ENCODE results near the gene DNAI2. TPM values are rescaled to one million over a fixed set of nuclear protein-coding genes. Genes with fewer than 3 reads are reported as not detected.

The DNAI2 gene
- total RNA-seq, 1 donor from 2014 or later, result not detected

GRCh38 chr17:74290340-74290739 is 16.3 kb downstream of the DNAI2 start:
- no peak for DNase-seq
- no peak for TF ChIP-seq CTCF (IDR thresholded peaks at IDR 0.05)
- no peaks in the 10 kb centered on the region for H3K36me3 ChIP-seq
- no peaks in the 10 kb centered on the region for H3K9me3 ChIP-seq
- no peak for ATAC-seq
- no peak overlapping the region for H3K4me3 ChIP-seq
- H3K4me1 ChIP-seq, result no peaks in the 10 kb centered on the region
- intact Hi-C loops (cut with DNase I), result no loop called here
- no peak overlapping the region for H3K27ac ChIP-seq
- no peaks in the 10 kb centered on the region for H3K27me3 ChIP-seq

- no peak overlapping the region for H3K27ac ChIP-seq
- no peaks in the 10 kb centered on the region for H3K9me3 ChIP-seq
- H3K27me3 ChIP-seq, result no peaks in the 10 kb centered on the region
- no peak overlapping the region for H3K4me3 ChIP-seq
- DNase-seq (no peak), ATAC-seq (no peak)
- no peak for TF ChIP-seq CTCF (IDR thresholded peaks at IDR 0.05)
- intact Hi-C loops (cut with DNase I), result no loop called here
- no peaks in the 10 kb centered on the region for H3K4me1 ChIP-seq
- no peaks in the 10 kb centered on the region for H3K36me3 ChIP-seq
Measured at GRCh38 chr17:74292495-74292894, 18.5 kb downstream of the DNAI2 start.

- H3K27me3 ChIP-seq, result peaks cover 13% of the 10 kb centered on the region
- no peaks in the 10 kb centered on the region for H3K9me3 ChIP-seq
- intact Hi-C loops (cut with DNase I), result loop anchor here (5.0 kb wide), 1 partner anchor 84 kb away; the partner anchor contains the start of gene TTYH2
- no peak overlapping the region for H3K4me3 ChIP-seq
- DNase-seq (no peak), ATAC-seq (peak; percentile 49)
- H3K4me1 ChIP-seq, result no peaks in the 10 kb centered on the region
- no peak for TF ChIP-seq CTCF (IDR thresholded peaks at IDR 0.05)
- H3K36me3 ChIP-seq, result no peaks in the 10 kb centered on the region
- no peak overlapping the region for H3K27ac ChIP-seq
Measured at GRCh38 chr17:74295625-74296547, 21.9 kb downstream of the DNAI2 start.

GRCh38 chr17:74296548-74296936 is 22.5 kb downstream of the DNAI2 start:
- DNase-seq (no peak), ATAC-seq (peak; percentile 82)
- H3K9me3 ChIP-seq, result no peaks in the 10 kb centered on the region
- H3K4me1 ChIP-seq, result no peaks in the 10 kb centered on the region
- intact Hi-C loops (cut with DNase I), result loop anchor here (5.0 kb wide), 1 partner anchor 84 kb away; the partner anchor contains the start of gene TTYH2
- no peak overlapping the region for H3K4me3 ChIP-seq
- H3K27ac ChIP-seq, result no peak overlapping the region
- TF ChIP-seq CTCF (IDR thresholded peaks at IDR 0.05), result peak; percentile 58
- H3K27me3 ChIP-seq, result peaks cover 15% of the 10 kb centered on the region
- H3K36me3 ChIP-seq, result no peaks in the 10 kb centered on the region

GRCh38 chr17:74297941-74298340 is 23.9 kb downstream of the DNAI2 start:
- H3K4me1 ChIP-seq, result no peaks in the 10 kb centered on the region
- H3K27ac ChIP-seq, result no peak overlapping the region
- TF ChIP-seq CTCF (IDR thresholded peaks at IDR 0.05), result no peak
- intact Hi-C loops (cut with DNase I), result loop anchor here (5.0 kb wide), 1 partner anchor 86 kb away; the partner anchor contains the start of gene TTYH2
- no peaks in the 10 kb centered on the region for H3K36me3 ChIP-seq
- no peak overlapping the region for H3K4me3 ChIP-seq
- ATAC-seq (no peak), DNase-seq (no peak)
- H3K9me3 ChIP-seq, result no peaks in the 10 kb centered on the region
- peaks cover 15% of the 10 kb centered on the region for H3K27me3 ChIP-seq
